ENCODE results near the gene ZMIZ1. TPM values are rescaled to one million over a fixed set of nuclear protein-coding genes. Genes with fewer than 3 reads are reported as not detected.

The ZMIZ1 gene
- total RNA-seq, 2 donors from 2014 or later: 27.2 to 42.2 TPM

- H3K4me3 ChIP-seq: no peak overlapping the region
- peaks cover 14 to 18% of the 10 kb centered on the region in 2 donors for H3K36me3 ChIP-seq (replicated peaks in 1 of 2; ENCODE audit: insufficient read depth in 1 of 2, low read depth in 2 of 2)
- H3K9me3 ChIP-seq: no peaks in the 10 kb centered on the region
- no peak for DNase-seq
- H3K4me1 ChIP-seq: peaks cover 50% of the 10 kb centered on the region
- peak overlapping the region in 2 of 4 donors; percentile 85 to 91 for H3K27ac ChIP-seq
- 90 to 91% methylated on average over 3 of the region's 3 CpGs for WGBS, 2 donors
- no peak for ATAC-seq
- intact Hi-C loops (cut with DNase I): no loop called here
- H3K27me3 ChIP-seq: no peaks in the 10 kb centered on the region
- no peak for TF ChIP-seq POLR2A (IDR thresholded peaks at IDR 0.05)
- TF ChIP-seq, protein P1, sequence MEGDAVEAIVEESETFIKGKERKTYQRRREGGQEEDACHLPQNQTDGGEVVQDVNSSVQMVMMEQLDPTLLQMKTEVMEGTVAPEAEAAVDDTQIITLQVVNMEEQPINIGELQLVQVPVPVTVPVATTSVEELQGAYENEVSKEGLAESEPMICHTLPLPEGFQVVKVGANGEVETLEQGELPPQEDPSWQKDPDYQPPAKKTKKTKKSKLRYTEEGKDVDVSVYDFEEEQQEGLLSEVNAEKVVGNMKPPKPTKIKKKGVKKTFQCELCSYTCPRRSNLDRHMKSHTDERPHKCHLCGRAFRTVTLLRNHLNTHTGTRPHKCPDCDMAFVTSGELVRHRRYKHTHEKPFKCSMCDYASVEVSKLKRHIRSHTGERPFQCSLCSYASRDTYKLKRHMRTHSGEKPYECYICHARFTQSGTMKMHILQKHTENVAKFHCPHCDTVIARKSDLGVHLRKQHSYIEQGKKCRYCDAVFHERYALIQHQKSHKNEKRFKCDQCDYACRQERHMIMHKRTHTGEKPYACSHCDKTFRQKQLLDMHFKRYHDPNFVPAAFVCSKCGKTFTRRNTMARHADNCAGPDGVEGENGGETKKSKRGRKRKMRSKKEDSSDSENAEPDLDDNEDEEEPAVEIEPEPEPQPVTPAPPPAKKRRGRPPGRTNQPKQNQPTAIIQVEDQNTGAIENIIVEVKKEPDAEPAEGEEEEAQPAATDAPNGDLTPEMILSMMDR (IDR thresholded peaks at IDR 0.05): no peak
Observed at GRCh38 chr10:79219322-79219957, 150.7 kb downstream of the ZMIZ1 start.

DNA sequence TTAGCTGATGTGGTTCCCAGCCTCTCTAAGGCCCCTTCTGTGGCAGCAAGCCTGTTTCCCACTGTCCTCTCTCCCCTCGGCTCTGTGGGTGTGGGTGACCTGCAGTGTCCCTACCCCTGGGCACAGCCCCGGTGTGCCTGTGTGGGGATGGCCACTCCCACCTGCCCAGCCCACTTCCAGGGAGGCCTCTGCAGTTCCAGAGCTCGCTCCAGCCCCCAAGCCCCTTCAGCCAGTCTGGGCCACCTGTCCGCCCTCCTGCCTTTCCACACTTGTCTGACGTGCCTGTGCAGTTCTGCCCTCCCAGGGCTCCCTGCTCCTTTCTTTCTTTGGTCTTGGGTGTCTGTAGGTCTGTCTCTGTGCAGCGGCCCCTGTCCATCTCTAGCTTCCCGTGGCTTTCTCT is 151.5 kb downstream of the ZMIZ1 start:
- 72 to 75% methylated on average over 7 of the region's 7 CpGs for WGBS, 2 donors

DNA sequence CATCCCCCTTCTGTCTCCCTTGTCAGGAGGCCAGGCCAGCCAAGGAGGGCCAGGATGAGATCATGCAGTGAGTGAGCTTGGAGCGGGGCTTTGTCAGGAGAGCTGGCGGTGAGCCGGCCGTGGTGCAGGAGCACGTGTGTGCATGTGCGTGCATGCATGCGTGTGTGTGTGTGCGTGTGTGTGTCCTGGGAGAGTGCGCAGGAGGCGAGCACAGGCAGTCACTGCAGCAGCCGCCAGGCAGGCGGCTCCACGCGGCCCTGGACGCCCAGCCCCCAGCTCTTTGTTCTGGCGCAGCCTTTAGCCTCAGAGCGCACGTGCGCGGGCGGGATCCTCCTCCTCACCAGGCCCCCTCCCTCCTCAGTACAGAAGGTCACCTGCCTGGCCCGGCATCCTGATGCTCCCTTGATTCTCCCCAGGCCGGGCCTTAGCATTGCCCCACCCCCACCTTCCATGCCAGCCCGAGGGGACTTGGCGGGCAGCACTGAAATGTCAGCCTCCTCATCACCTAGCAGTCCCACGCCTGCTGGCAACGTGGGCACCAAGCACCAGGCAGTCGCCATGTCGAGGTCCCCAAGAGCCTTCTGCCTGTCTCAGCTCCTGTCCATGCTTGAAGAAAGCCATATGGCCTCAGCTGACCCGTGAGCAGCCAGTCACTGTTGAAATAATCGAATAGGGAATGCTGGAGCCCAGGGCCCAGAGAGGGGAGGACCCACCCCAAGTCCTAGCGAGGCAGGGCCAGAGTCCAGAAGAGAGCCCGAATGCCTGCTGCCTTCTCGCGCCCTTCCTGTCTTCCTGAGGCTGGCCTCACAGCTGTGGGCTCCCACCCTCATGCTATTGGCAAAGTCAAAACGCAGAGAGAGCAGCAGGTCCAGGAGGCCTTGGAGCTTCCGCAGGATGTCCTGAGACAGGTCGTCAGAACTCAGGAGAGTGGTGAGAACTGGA is 152.6 kb downstream of the ZMIZ1 start:
- Histone ChIP-seq H3K9me3 (no peaks in the 10 kb centered on the region), H3K27ac (peak overlapping the region; percentile 85 to 91 (median 90)), H3K4me1 (peaks cover 54% of the 10 kb centered on the region), H3K27me3 (no peaks in the 10 kb centered on the region), H3K36me3 (replicated peaks in 1 of 2; ENCODE audit: insufficient read depth in 1 of 2, low read depth in 2 of 2) (peaks cover 2 to 9% of the 10 kb centered on the region in 2 donors), H3K4me3 (no peak overlapping the region)
- peak; percentile 63 for ATAC-seq
- DNase-seq: peak; percentile 69 to 86 (median 80)
- TF ChIP-seq POLR2A (IDR thresholded peaks at IDR 0.05): no peak
- TF ChIP-seq, protein P1 (IDR thresholded peaks at IDR 0.05): peak in 3 of 7 experiments; percentile 23 to 28 (median 25)
- WGBS, 2 donors: 34 to 38% methylated on average over 15 to 38 of the region's 38 CpGs
- intact Hi-C loops (cut with DNase I): no loop called here

More for the DNA sequence above, 151.5 kb downstream of the ZMIZ1 start:
- H3K27ac ChIP-seq: peak overlapping the region in 3 of 4 donors; percentile 38 to 91 (median 85)
- DNase-seq: no peak
- intact Hi-C loops (cut with DNase I): no loop called here
- TF ChIP-seq, protein P1 (IDR thresholded peaks at IDR 0.05): no peak
- TF ChIP-seq POLR2A (IDR thresholded peaks at IDR 0.05): no peak
- no peak for ATAC-seq
- H3K36me3 ChIP-seq (replicated peaks in 1 of 2; ENCODE audit: insufficient read depth in 1 of 2, low read depth in 2 of 2): peaks cover 9 to 18% of the 10 kb centered on the region in 2 donors
- H3K9me3 ChIP-seq: no peaks in the 10 kb centered on the region
- H3K27me3 ChIP-seq: no peaks in the 10 kb centered on the region
- H3K4me1 ChIP-seq: peaks cover 54% of the 10 kb centered on the region
- H3K4me3 ChIP-seq: no peak overlapping the region

GRCh38 chr10:79222186-79222585 is 153.4 kb downstream of the ZMIZ1 start:
- Histone ChIP-seq H3K36me3 (replicated peaks in 1 of 2; ENCODE audit: insufficient read depth in 1 of 2, low read depth in 2 of 2) (peaks cover 0 to 4% of the 10 kb centered on the region in 2 donors), H3K4me3 (no peak overlapping the region), H3K4me1 (peaks cover 54% of the 10 kb centered on the region), H3K27ac (peak overlapping the region; percentile 85 to 91 (median 90)), H3K9me3 (no peaks in the 10 kb centered on the region), H3K27me3 (no peaks in the 10 kb centered on the region)
- DNase-seq (no peak), ATAC-seq (no peak)
- intact Hi-C loops (cut with DNase I): no loop called here
- TF ChIP-seq POLR2A (IDR thresholded peaks at IDR 0.05): no peak
- TF ChIP-seq, protein P1 (IDR thresholded peaks at IDR 0.05): no peak
- 42 to 57% methylated on average over 7 of the region's 7 CpGs for WGBS, 2 donors

Measured in body of pancreas (tissue), 4 donors.